Lower lobe of right lung (tissue), 2 donors: ENCODE results near the gene SLC5A9. TPM values are rescaled to one million over a fixed set of nuclear protein-coding genes. Genes with fewer than 3 reads are reported as not detected.

Experiments used
- ATAC-seq, 2 donors: fragments of 200-7000 bp; cut with Tn5 transposase; one replicate each; pipeline ENCODE4 v1.9.1; 2020 to 2022; ENCODE audit warnings: mild to moderate bottlenecking in 2 of 2, moderate library complexity in 2 of 2
- DNase-seq: peaks from one replicate; pipeline ENCODE4 v3.0.0-alpha.2; 2020
- H3K27ac ChIP-seq: fragments of 200-600 bp; one replicate; pipeline ENCODE4 v1.8.0; 2022
- H3K27me3 ChIP-seq: fragments of 200-600 bp; one replicate; pipeline ENCODE4 v1.8.0; 2022; ENCODE audit warnings: low read depth
- H3K36me3 ChIP-seq: fragments of 200-600 bp; one replicate; pipeline ENCODE4 v1.8.0; 2022; ENCODE audit warnings: mild to moderate bottlenecking
- H3K4me1 ChIP-seq: fragments of 200-600 bp; one replicate; pipeline ENCODE4 v1.8.0; 2022
- H3K4me3 ChIP-seq: fragments of 200-600 bp; one replicate; pipeline ENCODE4 v1.8.0; 2022; ENCODE audit warnings: mild to moderate bottlenecking
- H3K9me3 ChIP-seq: fragments of 200-600 bp; one replicate; pipeline ENCODE4 v1.8.0; 2022
- CTCF ChIP-seq: fragments of 200-600 bp; IDR thresholded peaks from one replicate; pipeline ENCODE4 v1.8.0; 2022; ENCODE audit warnings: antibody characterized with exemption, mild to moderate bottlenecking
- intact Hi-C: fragments of 100-400 bp; cut with DNase I; formaldehyde crosslinking; loops from one replicate; pipeline ENCODE4 v1.11.0; 2022
- total RNA-seq: library from RNA; stranded (reverse); fragmentation: NEBNext Ultra II Directional; extraction: Animal tissue kit (Norgen Biotek cat#: 25700); gene quantifications from one replicate; pipeline ENCODE4 v1.2.1, GENCODE V29; 2021
- donor health status: DM: no; HTN: yes; CAD: no; lungs with severe emphysema.

Gene SLC5A9
- total RNA-seq, 1 donor from 2014 or later = 8.2 TPM

GRCh38 chr1:48219803-48220202 lies 2.7 kb upstream of the SLC5A9 start:
- TF ChIP-seq CTCF = no peak
- no peak overlapping the region for H3K4me3 ChIP-seq
- no peak overlapping the region for H3K27ac ChIP-seq
- DNase-seq = no peak
- no peaks in the 10 kb centered on the region for H3K9me3 ChIP-seq
- no peaks in the 10 kb centered on the region for H3K27me3 ChIP-seq
- no peaks in the 10 kb centered on the region for H3K36me3 ChIP-seq
- no peak for ATAC-seq
- intact Hi-C loops = no loop called here
- peaks cover 9% of the 10 kb centered on the region for H3K4me1 ChIP-seq

- Histone ChIP-seq H3K27me3 (no peaks in the 10 kb centered on the region), H3K4me3 (no peak overlapping the region), H3K36me3 (no peaks in the 10 kb centered on the region), H3K27ac (no peak overlapping the region), H3K9me3 (no peaks in the 10 kb centered on the region), H3K4me1 (peaks cover 6% of the 10 kb centered on the region)
- DNase-seq (no peak), ATAC-seq (no peak)
- intact Hi-C loops = no loop called here
- TF ChIP-seq CTCF = no peak
Observed at GRCh38 chr1:48221122-48221521, 1.4 kb upstream of the SLC5A9 start.

GRCh38 chr1:48221657-48222056 lies 859 bp upstream of the SLC5A9 start:
- no peak overlapping the region for H3K27ac ChIP-seq
- no peak for TF ChIP-seq CTCF
- no peaks in the 10 kb centered on the region for H3K9me3 ChIP-seq
- H3K36me3 ChIP-seq = no peaks in the 10 kb centered on the region
- H3K4me1 ChIP-seq = peaks cover 6% of the 10 kb centered on the region
- intact Hi-C loops = no loop called here
- DNase-seq = no peak
- no peak overlapping the region for H3K4me3 ChIP-seq
- H3K27me3 ChIP-seq = no peaks in the 10 kb centered on the region
- ATAC-seq = no peak

GRCh38 chr1:48223366-48224240 lies 1.1 kb downstream of the SLC5A9 start:
- DNase-seq = no peak
- no peaks in the 10 kb centered on the region for H3K27me3 ChIP-seq
- no peak for ATAC-seq
- H3K27ac ChIP-seq = no peak overlapping the region
- intact Hi-C loops = no loop called here
- no peak for TF ChIP-seq CTCF
- no peak overlapping the region for H3K4me3 ChIP-seq
- H3K9me3 ChIP-seq = no peaks in the 10 kb centered on the region
- H3K4me1 ChIP-seq = peaks cover 16% of the 10 kb centered on the region
- no peaks in the 10 kb centered on the region for H3K36me3 ChIP-seq

GRCh38 chr1:48224791-48225190 lies 2.3 kb downstream of the SLC5A9 start:
- TF ChIP-seq CTCF = no peak
- H3K4me1 ChIP-seq = peaks cover 16% of the 10 kb centered on the region
- H3K27me3 ChIP-seq = no peaks in the 10 kb centered on the region
- no peak overlapping the region for H3K4me3 ChIP-seq
- H3K36me3 ChIP-seq = no peaks in the 10 kb centered on the region
- no peak overlapping the region for H3K27ac ChIP-seq
- no peak for ATAC-seq
- intact Hi-C loops = no loop called here
- DNase-seq = no peak
- no peaks in the 10 kb centered on the region for H3K9me3 ChIP-seq
